ENCODE measurements around the gene SALL1.

Gene SALL1

GRCh38 chr16:51172368-51172767 lies 21.3 kb upstream of the SALL1 start:
- Histone ChIP-seq H4K20me1 (ENCODE audit: insufficient read depth, low read length) (no peaks in the 10 kb centered on the region), H3K9me3 (ENCODE audit: insufficient read depth, low read length) (no peaks in the 10 kb centered on the region), H2AFZ (ENCODE audit: low read depth, low read length) (no peak overlapping the region), H3K79me2 (ENCODE audit: low read length) (no peaks in the 10 kb centered on the region), H3K4me3 (ENCODE audit: low read length) (no peak overlapping the region), H3K4me2 (ENCODE audit: low read length) (no peak overlapping the region), H3K27ac (ENCODE audit: low read length) (no peak overlapping the region), H3K4me1 (ENCODE audit: low read length) (no peaks in the 10 kb centered on the region), H3K9ac (ENCODE audit: low read length) (no peak overlapping the region), H3K36me3 (replicated peaks; ENCODE audit: low read depth, low read length) (no peaks in the 10 kb centered on the region), H3K27me3 (ENCODE audit: low read depth, low read length) (no peaks in the 10 kb centered on the region; the same call in 1 of the 2 replicates)
- TF ChIP-seq EZH2phosphoT487 (IDR thresholded peaks at IDR 0.05; ENCODE audit: low read depth) = no peak
- no peak for TF ChIP-seq CTCF (IDR thresholded peaks at IDR 0.05; ENCODE audit: low read depth, low read length)

- TF ChIP-seq EZH2phosphoT487 (IDR thresholded peaks at IDR 0.05; ENCODE audit: low read depth) (no peak), CTCF (IDR thresholded peaks at IDR 0.05; ENCODE audit: low read depth, low read length) (no peak)
These were observed 17.7 kb upstream of the SALL1 start for GRCh38 chr16:51168755-51169154.

GRCh38 chr16:51167170-51167895 lies 16.3 kb upstream of the SALL1 start:
- Histone ChIP-seq H3K79me2 (ENCODE audit: low read length) (no peaks in the 10 kb centered on the region), H3K36me3 (replicated peaks; ENCODE audit: low read depth, low read length) (no peaks in the 10 kb centered on the region), H3K9me3 (ENCODE audit: insufficient read depth, low read length) (no peaks in the 10 kb centered on the region), H4K20me1 (ENCODE audit: insufficient read depth, low read length) (no peaks in the 10 kb centered on the region), H3K4me3 (ENCODE audit: low read length) (no peak overlapping the region), H3K9ac (ENCODE audit: low read length) (no peak overlapping the region), H3K4me2 (ENCODE audit: low read length) (no peak overlapping the region), H2AFZ (ENCODE audit: low read depth, low read length) (no peak overlapping the region), H3K4me1 (ENCODE audit: low read length) (no peaks in the 10 kb centered on the region), H3K27ac (ENCODE audit: low read length) (no peak overlapping the region), H3K27me3 (ENCODE audit: low read depth, low read length) (peaks cover 3% of the 10 kb centered on the region; the same call in 1 of the 2 replicates)
- TF ChIP-seq EZH2phosphoT487 (IDR thresholded peaks at IDR 0.05; ENCODE audit: low read depth) (no peak), CTCF (IDR thresholded peaks at IDR 0.05; ENCODE audit: low read depth, low read length) (no peak)

More at GRCh38 chr16:51168755-51169154, 17.7 kb upstream of the SALL1 start:
- H3K27me3 ChIP-seq (ENCODE audit: low read depth, low read length) = no peaks in the 10 kb centered on the region; the same call in 1 of the 2 replicates
- no peaks in the 10 kb centered on the region for H3K79me2 ChIP-seq (ENCODE audit: low read length)
- no peak overlapping the region for H3K4me2 ChIP-seq (ENCODE audit: low read length)
- H3K9ac ChIP-seq (ENCODE audit: low read length) = no peak overlapping the region
- no peak overlapping the region for H3K4me3 ChIP-seq (ENCODE audit: low read length)
- H3K36me3 ChIP-seq (replicated peaks; ENCODE audit: low read depth, low read length) = no peaks in the 10 kb centered on the region
- H3K27ac ChIP-seq (ENCODE audit: low read length) = no peak overlapping the region
- H4K20me1 ChIP-seq (ENCODE audit: insufficient read depth, low read length) = no peaks in the 10 kb centered on the region
- no peak overlapping the region for H2AFZ ChIP-seq (ENCODE audit: low read depth, low read length)
- H3K9me3 ChIP-seq (ENCODE audit: insufficient read depth, low read length) = no peaks in the 10 kb centered on the region
- no peaks in the 10 kb centered on the region for H3K4me1 ChIP-seq (ENCODE audit: low read length)

GRCh38 chr16:51166541-51166940 lies 15.5 kb upstream of the SALL1 start:
- H3K27ac ChIP-seq (ENCODE audit: low read length) = no peak overlapping the region
- no peaks in the 10 kb centered on the region for H3K9me3 ChIP-seq (ENCODE audit: insufficient read depth, low read length)
- no peak overlapping the region for H3K4me2 ChIP-seq (ENCODE audit: low read length)
- H3K9ac ChIP-seq (ENCODE audit: low read length) = no peak overlapping the region
- H3K4me1 ChIP-seq (ENCODE audit: low read length) = no peaks in the 10 kb centered on the region
- H3K79me2 ChIP-seq (ENCODE audit: low read length) = no peaks in the 10 kb centered on the region
- no peaks in the 10 kb centered on the region for H4K20me1 ChIP-seq (ENCODE audit: insufficient read depth, low read length)
- H3K27me3 ChIP-seq (ENCODE audit: low read depth, low read length) = peaks cover 3% of the 10 kb centered on the region; the same call in 1 of the 2 replicates
- no peaks in the 10 kb centered on the region for H3K36me3 ChIP-seq (replicated peaks; ENCODE audit: low read depth, low read length)
- H2AFZ ChIP-seq (ENCODE audit: low read depth, low read length) = no peak overlapping the region
- no peak overlapping the region for H3K4me3 ChIP-seq (ENCODE audit: low read length)
- no peak for TF ChIP-seq CTCF (IDR thresholded peaks at IDR 0.05; ENCODE audit: low read depth, low read length)
- TF ChIP-seq EZH2phosphoT487 (IDR thresholded peaks at IDR 0.05; ENCODE audit: low read depth) = no peak

All from OCI-LY3 (cell line).